H1 (cell line): Measurements from ENCODE around the gene MCEMP1. TPM values are rescaled to one million over a fixed set of nuclear protein-coding genes. Genes with fewer than 3 reads are reported as not detected.

Experiments
- CTCF ChIA-PET: fragments of 300-600 bp; sonication (Branson Sonifier 250); formaldehyde crosslinking; loops from one replicate; lab custom pipeline; 2021; ENCODE audit not compliant: partially characterized antibody; lab: Charles Lee
- POLR2A ChIA-PET: fragments of 300-600 bp; sonication (Branson Sonifier 250); formaldehyde crosslinking; loops from one replicate; lab custom pipeline; 2021; ENCODE audit warnings: inconsistent platforms; ENCODE audit not compliant: partially characterized antibody; lab: Charles Lee
- DNase-seq, 2 experiments: peaks; one replicate each; pipeline versions ENCODE4 v3.0.0 to v3.0.0-alpha.2; 2010 to 2022; ENCODE audit warnings: low spot score in 2 of 2, low read depth in 1 of 2, mixed read lengths in 1 of 2
- FAIRE-seq: peaks from 2 replicates; lab custom pipeline; 2011; peaks lifted over from hg19 to GRCh38; lab: Jason Lieb, UNC
- H2AFZ ChIP-seq: 2 replicates; pipeline ENCODE4 v1.8.1; 2012; ENCODE audit warnings: low read length, inconsistent platforms
- H2AK5ac ChIP-seq: 2 replicates; pipeline ENCODE4 v1.6.1; 2013; ENCODE audit warnings: low read depth, low read length
- H2BK120ac ChIP-seq: replicated peaks from 2 replicates; pipeline ENCODE3; 2013; ENCODE audit warnings: low read depth, low read length, inconsistent platforms
- H2BK12ac ChIP-seq: 2 replicates; pipeline ENCODE4 v1.6.1; 2013; ENCODE audit warnings: low read depth, low read length
- H2BK15ac ChIP-seq: 2 replicates; pipeline ENCODE4 v1.6.1; 2013; ENCODE audit warnings: low read length
- H2BK20ac ChIP-seq: 2 replicates; pipeline ENCODE4 v1.6.1; 2013; ENCODE audit warnings: low read length
- H2BK5ac ChIP-seq: 2 replicates; pipeline ENCODE4 v1.6.1; 2013; ENCODE audit warnings: low read depth, low read length
- H3K14ac ChIP-seq: 2 replicates; pipeline ENCODE4 v1.6.1; 2013; ENCODE audit warnings: inconsistent platforms; ENCODE audit not compliant: insufficient read length
- H3K18ac ChIP-seq: 2 replicates; pipeline ENCODE4 v1.6.1; 2013; ENCODE audit warnings: low read length; ENCODE audit errors: extremely low read depth
- H3K23ac ChIP-seq: 2 replicates; pipeline ENCODE4 v1.6.1; 2013; ENCODE audit warnings: inconsistent platforms; ENCODE audit not compliant: insufficient read length
- H3K23me2 ChIP-seq: 2 replicates; pipeline ENCODE4 v1.6.1; 2013; ENCODE audit warnings: low read depth, low read length
- H3K27ac ChIP-seq: 2 replicates; pipeline ENCODE4 v1.6.1; 2011; ENCODE audit warnings: low read depth, low read length, inconsistent platforms
- H3K27me3 ChIP-seq, 4 experiments: replicated peaks in 1 of 4; 1 replicate in 1 of 4; 2 replicates in 3 of 4; pipeline versions ENCODE4 v1.6.1 to v1.8.1; 2011 to 2013; ENCODE audit warnings: low read length in 3 of 4, mild to moderate bottlenecking in 3 of 4, inconsistent platforms in 2 of 4, mixed read lengths in 2 of 4, moderate library complexity in 1 of 4; ENCODE audit not compliant: control insufficient read depth in 3 of 4, insufficient read depth in 3 of 4; ENCODE audit errors: extremely low read depth in 1 of 4
- H3K36me3 ChIP-seq, 4 experiments: 2 replicates each; pipeline versions ENCODE4 v1.6.1 to v1.8.1; 2011 to 2013; ENCODE audit warnings: mild to moderate bottlenecking in 4 of 4, low read length in 3 of 4, moderate library complexity in 2 of 4, control low read depth in 1 of 4, inconsistent platforms in 1 of 4; ENCODE audit not compliant: insufficient read depth in 4 of 4, control insufficient read depth in 2 of 4
- H3K4ac ChIP-seq: replicated peaks from 2 replicates; pipeline ENCODE3; 2013; ENCODE audit warnings: low read length, low read depth, mixed read lengths, inconsistent platforms; ENCODE audit not compliant: insufficient read length
- H3K4me1 ChIP-seq, 4 experiments: replicated peaks in 1 of 4; 1 replicate in 1 of 4; 2 replicates in 3 of 4; pipeline versions ENCODE4 v1.6.1 to v1.8.1; 2011 to 2013; ENCODE audit warnings: low read length in 3 of 4, inconsistent platforms in 2 of 4, mixed read lengths in 1 of 4; ENCODE audit not compliant: insufficient read depth in 4 of 4, control insufficient read depth in 3 of 4
- H3K4me2 ChIP-seq, 2 experiments: 2 replicates each; pipeline versions ENCODE4 v1.6.1 to v1.8.1; 2011 to 2013; ENCODE audit warnings: low read depth in 2 of 2, low read length in 2 of 2, control low read depth in 1 of 2, inconsistent platforms in 1 of 2, mild to moderate bottlenecking in 1 of 2; ENCODE audit not compliant: insufficient read depth in 1 of 2
- H3K4me3 ChIP-seq, 4 experiments: fragments of 200-600, 300-600 bp in 1 of 4; sonication (generic), shearing (Covaris generic), sonication (Bioruptor Twin) in 1 of 4; 2 replicates each; pipeline versions ENCODE4 v1.5.1 to v1.8.1; 2011 to 2016; ENCODE audit warnings: low read length in 4 of 4, low read depth in 3 of 4, control low read depth in 2 of 4, inconsistent platforms in 2 of 4, mild to moderate bottlenecking in 2 of 4, mixed read lengths in 1 of 4, moderate library complexity in 1 of 4; ENCODE audit not compliant: insufficient read depth in 2 of 4; ENCODE audit errors: extremely low read depth in 1 of 4
- H3K56ac ChIP-seq: replicated peaks from 2 replicates; pipeline ENCODE3; 2013; ENCODE audit warnings: low read depth, mild to moderate bottlenecking, mixed read lengths, low read length, inconsistent platforms; ENCODE audit not compliant: insufficient read length
- H3K79me1 ChIP-seq: 2 replicates; pipeline ENCODE4 v1.6.1; 2013; ENCODE audit warnings: low read depth, low read length, control low read depth
- H3K79me2 ChIP-seq, 2 experiments: 2 replicates each; pipeline versions ENCODE4 v1.6.1 to v1.8.1; 2012 to 2013; ENCODE audit warnings: low read length in 2 of 2, mild to moderate bottlenecking in 2 of 2, inconsistent platforms in 1 of 2; ENCODE audit not compliant: insufficient read depth in 2 of 2, control insufficient read depth in 1 of 2
- H3K9ac ChIP-seq, 4 experiments: replicated peaks in 1 of 4; 1 replicate in 1 of 4; 2 replicates in 3 of 4; pipeline versions ENCODE4 v1.6.1 to v1.8.1; 2011 to 2013; ENCODE audit warnings: low read depth in 3 of 4, low read length in 3 of 4, control low read depth in 2 of 4, mild to moderate bottlenecking in 2 of 4, moderate library complexity in 2 of 4, inconsistent platforms in 1 of 4; ENCODE audit errors: extremely low read depth in 1 of 4
- H3K9me3 ChIP-seq, 2 experiments: 2 replicates each; pipeline versions ENCODE4 v1.6.1 to v1.8.1; 2012 to 2013; ENCODE audit warnings: mild to moderate bottlenecking in 2 of 2, moderate library complexity in 2 of 2, control low read depth in 1 of 2, inconsistent platforms in 1 of 2, low read depth in 1 of 2, low read length in 1 of 2, mixed read lengths in 1 of 2; ENCODE audit not compliant: insufficient read depth in 2 of 2
- H4K20me1 ChIP-seq, 2 experiments: replicated peaks in 1 of 2; 2 replicates each; pipeline versions ENCODE3 to v1.8.1; 2011 to 2013; ENCODE audit warnings: inconsistent platforms in 2 of 2, low read length in 2 of 2, mild to moderate bottlenecking in 1 of 2; ENCODE audit not compliant: insufficient read depth in 2 of 2, control insufficient read depth in 1 of 2
- H4K5ac ChIP-seq: 2 replicates; pipeline ENCODE4 v1.6.1; 2013; ENCODE audit warnings: low read length, low read depth, mixed read lengths, inconsistent platforms; ENCODE audit not compliant: insufficient read length
- H4K8ac ChIP-seq: 2 replicates; pipeline ENCODE4 v1.8.0; 2013; ENCODE audit warnings: mild to moderate bottlenecking, moderate library complexity, low read length, inconsistent platforms; ENCODE audit not compliant: insufficient read depth; ENCODE audit errors: extremely low read depth
- H4K91ac ChIP-seq: replicated peaks from 2 replicates; pipeline ENCODE3; 2013; ENCODE audit warnings: low read length, mixed read lengths, inconsistent platforms; ENCODE audit not compliant: insufficient read length
- TEAD4 ChIP-seq: IDR thresholded peaks from 2 replicates; pipeline ENCODE4 v1.6.1; 2012; ENCODE audit warnings: low read depth, low read length, inconsistent platforms, mixed read lengths
- whole genome bisulfite sequencing, 2 experiments: shearing (Covaris generic) in 1 of 2; methylation state at CpG; one replicate each; pipeline versions ENCODE4 v1.1.6 to v1.1.7; 2013 to 2015; ENCODE audit warnings: low lambda C conversion rate in 2 of 2, mixed read lengths in 2 of 2, inconsistent platforms in 1 of 2, low coverage in 1 of 2, missing lambda C conversion rate in 1 of 2; ENCODE audit not compliant: insufficient replicate concordance in 2 of 2, insufficient coverage in 1 of 2, insufficient read length in 1 of 2; ENCODE audit errors: extremely low coverage in 1 of 2, missing lambda C conversion rate in 1 of 2; 5-methylcytosine and 5-hydroxymethylcytosine counted together
- polyA plus RNA-seq, 7 experiments: library from polyadenylated mRNA; depleted of rRNA in 3 of 7; stranded (reverse) in 5 of 7; unstranded in 2 of 7; fragments of >200 nt in 5 of 7; fragments of 200-250 nt in 2 of 7; gene quantifications; 1 replicate in 5 of 7; 2 replicates in 1 of 7; 4 replicates in 1 of 7; pipeline versions ENCODE4 v1.2.1 to v1.2.3, GENCODE V29; 2011 to 2013; ENCODE audit warnings: missing spikeins in 2 of 7, mixed read lengths in 2 of 7
- total RNA-seq: library from RNA; stranded (reverse); fragmentation: NEBNext Ultra II Directional; extraction: Animal tissue kit (Norgen Biotek cat#: 25700); gene quantifications from 2 replicates; pipeline ENCODE4 v1.2.1, GENCODE V29; 2021

Gene MCEMP1
- total and polyA plus RNA-seq, 2 of the 8 experiments (the other 6 are each of a cell fraction or from before 2014, with no cell fraction given), result not detected

DNA sequence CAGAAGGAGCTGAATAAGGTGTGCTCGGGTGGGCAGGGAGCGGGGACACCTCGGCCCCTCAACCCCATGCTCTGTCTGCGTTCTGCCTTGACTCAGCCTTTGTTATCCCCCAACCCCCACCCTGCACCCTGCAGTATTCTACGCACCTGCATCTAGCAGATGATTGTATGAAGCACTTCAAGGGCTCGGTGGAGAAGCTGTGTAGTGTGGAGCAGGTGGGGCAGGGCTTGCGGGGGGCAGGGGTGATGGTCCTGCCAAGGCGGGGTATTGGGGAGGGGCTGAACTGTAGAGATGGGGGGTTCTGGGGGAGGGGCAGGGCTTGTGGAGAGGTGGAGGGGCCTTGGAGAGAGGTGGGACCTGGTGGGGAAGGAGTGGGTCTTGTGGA lies 33.9 kb upstream of the MCEMP1 start:
- H3K4ac ChIP-seq, result no peak overlapping the region
- H4K8ac ChIP-seq, result no peak overlapping the region
- peaks cover 0 to 3% of the 10 kb centered on the region in 2 experiments; a peak in 1 of 4 replicates for H3K79me2 ChIP-seq
- H3K4me3 ChIP-seq, result no peak overlapping the region
- DNase-seq (no peak), FAIRE-seq (no peak)
- H3K4me2 ChIP-seq, result no peak overlapping the region
- H3K4me1 ChIP-seq, result peaks cover 0 to 5% (median 0%) of the 10 kb centered on the region in 4 experiments; a peak in 2 of 7 replicates
- H2BK15ac ChIP-seq, result no peak overlapping the region
- peaks cover 5% of the 10 kb centered on the region; the same call in 1 of the 2 replicates for H3K23me2 ChIP-seq
- H3K27me3 ChIP-seq, result no peaks in the 10 kb centered on the region
- no peak overlapping the region for H3K18ac ChIP-seq
- H3K79me1 ChIP-seq, result no peaks in the 10 kb centered on the region; the same call in 1 of the 2 replicates
- no peak overlapping the region for H4K5ac ChIP-seq
- H3K14ac ChIP-seq, result no peak overlapping the region
- ChIA-PET POLR2A (interaction anchor here (0.6 to 2.3 kb wide), 4 partner anchors 10 to 188 kb away, joined by 3 to 11 read pairs (median 3); partner anchors contain the start of genes PCP2 and TRAPPC5), CTCF (interaction anchor here (0.6 to 1.5 kb wide), 2 partner anchors 156 to 891 kb away, joined by 3 read pairs; no protein-coding TSS in a partner anchor)
- H4K91ac ChIP-seq, result no peak overlapping the region
- H2AK5ac ChIP-seq, result no peak overlapping the region
- no peak overlapping the region for H2BK5ac ChIP-seq
- no peak overlapping the region for H2BK20ac ChIP-seq
- no peak overlapping the region for H3K23ac ChIP-seq
- H3K36me3 ChIP-seq, result peaks cover 0 to 6% (median 2%) of the 10 kb centered on the region in 4 experiments; a peak in 2 of 8 replicates
- no peak overlapping the region for H3K27ac ChIP-seq
- no peak overlapping the region for H3K9ac ChIP-seq
- no peak overlapping the region for H2BK12ac ChIP-seq
- no peaks in the 10 kb centered on the region; a peak in 1 of 4 replicates for H3K9me3 ChIP-seq
- H2BK120ac ChIP-seq, result no peak overlapping the region
- H3K56ac ChIP-seq, result no peak overlapping the region
- peaks cover 0 to 16% of the 10 kb centered on the region in 2 experiments for H4K20me1 ChIP-seq
- 94% methylated on average over 7 of the region's 8 CpGs; no CpG with 5 or more reads in 1 of the 2 experiments for WGBS, 2 experiments
- no peak overlapping the region for H2AFZ ChIP-seq
- TF ChIP-seq TEAD4, result no peak
